ENCODE measurements around the gene EFNA1.
"Not testable (repeated sequence)": the region's sequence is repeated elsewhere in the genome, so short reads cannot be mapped to it uniquely, and the experiment has no call there.

EFNA1 gene

GRCh38 chr1:155155996-155156643 is 28.4 kb downstream of the EFNA1 start:
- H3K4me3 Mint-ChIP-seq, H3K27ac Mint-ChIP-seq, H3K9me3 Mint-ChIP-seq, H3K4me1 Mint-ChIP-seq, DNase-seq, ATAC-seq: not testable (repeated sequence)
- H3K27me3 Mint-ChIP-seq, result peaks cover 10% of the 10 kb centered on the region

- ATAC-seq (no peak), DNase-seq (no peak)
- Mint-ChIP-seq H3K9me3 (no peaks in the 10 kb centered on the region), H3K27me3 (peaks cover 9% of the 10 kb centered on the region), H3K27ac (peak overlapping the region in 1 of 2 donors; percentile 61), H3K4me1 (no peaks in the 10 kb centered on the region), H3K4me3 (no peak overlapping the region)
Measured at GRCh38 chr1:155158991-155159390, 31.3 kb downstream of the EFNA1 start.

DNA sequence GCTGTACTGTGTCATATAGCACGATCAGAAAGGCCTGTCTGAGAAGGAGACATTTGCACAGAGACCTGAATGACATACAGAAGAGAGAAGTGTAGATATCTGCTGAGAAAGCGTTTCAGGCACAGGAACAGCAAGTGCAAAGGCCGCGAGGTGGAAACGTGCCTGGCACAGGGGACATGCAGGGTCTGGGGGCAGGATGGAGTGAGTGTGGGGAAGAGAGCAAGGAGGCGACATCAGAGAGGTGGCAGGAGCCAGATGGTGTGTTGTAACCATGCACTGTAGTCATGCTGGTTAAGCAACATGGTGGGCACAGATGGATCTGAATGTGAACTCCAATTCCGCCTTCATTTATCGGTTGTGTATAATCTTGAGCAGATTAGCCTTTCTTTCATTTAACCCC is 32.5 kb downstream of the EFNA1 start:
- DNase-seq (no peak), ATAC-seq (no peak)
- H3K4me1 Mint-ChIP-seq, result no peaks in the 10 kb centered on the region
- H3K27ac Mint-ChIP-seq, result no peak overlapping the region
- H3K27me3 Mint-ChIP-seq, result peaks cover 5% of the 10 kb centered on the region
- no peak overlapping the region for H3K4me3 Mint-ChIP-seq
- H3K9me3 Mint-ChIP-seq, result no peaks in the 10 kb centered on the region

DNA sequence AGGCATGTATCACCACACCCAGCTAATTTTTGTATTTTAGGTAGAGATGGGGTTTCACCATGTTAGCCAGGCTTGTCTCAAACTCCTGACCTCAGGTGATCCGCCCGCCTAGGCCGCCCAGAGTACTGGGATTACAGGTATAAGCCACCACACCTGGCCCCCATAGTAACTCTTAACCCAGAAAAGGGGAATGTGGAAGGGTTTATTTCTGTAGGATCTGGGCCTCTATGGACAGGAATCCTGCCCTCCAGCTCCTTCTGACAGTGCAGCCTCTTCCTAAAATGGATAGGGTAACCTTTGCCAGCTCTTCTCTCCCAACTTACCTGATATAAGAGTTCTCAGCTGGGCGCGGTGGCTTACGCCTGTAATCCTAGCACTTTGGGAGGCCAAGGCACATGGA is 35.0 kb downstream of the EFNA1 start:
- not testable (repeated sequence) for H3K4me3 Mint-ChIP-seq, H3K27ac Mint-ChIP-seq, DNase-seq, H3K9me3 Mint-ChIP-seq, H3K27me3 Mint-ChIP-seq, ATAC-seq
- H3K4me1 Mint-ChIP-seq, result peaks cover 11% of the 10 kb centered on the region

GRCh38 chr1:155163785-155164184 is 36.1 kb downstream of the EFNA1 start:
- H3K4me1 Mint-ChIP-seq, result peaks cover 17% of the 10 kb centered on the region
- not testable (repeated sequence) for H3K27me3 Mint-ChIP-seq, H3K27ac Mint-ChIP-seq, H3K9me3 Mint-ChIP-seq, H3K4me3 Mint-ChIP-seq, ATAC-seq, DNase-seq

DNA sequence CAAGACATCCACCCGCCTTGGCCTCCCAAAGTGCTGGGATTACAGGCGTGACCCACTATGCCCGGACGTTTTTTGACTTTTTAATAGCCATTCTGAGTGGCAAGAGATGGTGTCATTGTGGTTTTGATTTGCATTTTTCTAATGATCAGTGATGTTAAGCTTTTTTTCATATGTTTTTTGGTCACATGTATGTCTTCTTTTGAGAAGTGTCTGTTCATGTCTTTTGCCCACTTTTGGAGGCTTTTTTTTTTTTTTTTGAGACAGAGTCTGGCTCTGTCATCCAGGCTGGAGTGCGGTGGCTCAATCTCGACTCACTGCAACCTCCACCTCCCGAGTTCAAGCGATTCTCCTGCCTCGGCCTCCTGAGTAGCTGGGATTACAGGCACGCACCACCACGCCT is 36.9 kb downstream of the EFNA1 start:
- H3K27ac Mint-ChIP-seq, H3K27me3 Mint-ChIP-seq, DNase-seq: not testable (repeated sequence)

GRCh38 chr1:155166051-155166470 is 38.4 kb downstream of the EFNA1 start:
- Mint-ChIP-seq H3K27ac (no peak overlapping the region), H3K4me3 (no peak overlapping the region), H3K4me1 (peaks cover 18% of the 10 kb centered on the region), H3K27me3 (peaks cover 7% of the 10 kb centered on the region), H3K9me3 (no peaks in the 10 kb centered on the region)
- ATAC-seq, result no peak
- no peak for DNase-seq

More for the DNA sequence above, 36.9 kb downstream of the EFNA1 start:
- not testable (repeated sequence) for H3K9me3 Mint-ChIP-seq, ATAC-seq, H3K4me3 Mint-ChIP-seq
- H3K4me1 Mint-ChIP-seq, result peaks cover 17% of the 10 kb centered on the region

- Mint-ChIP-seq H3K4me1 (peaks cover 24% of the 10 kb centered on the region), H3K27me3 (peaks cover 7% of the 10 kb centered on the region), H3K27ac (peak overlapping the region; percentile 46 to 88), H3K9me3 (no peaks in the 10 kb centered on the region), H3K4me3 (peak overlapping the region; percentile 74 to 85)
- DNase-seq, result no peak
- ATAC-seq, result peak; percentile 24
Measured at GRCh38 chr1:155166471-155167165, 38.9 kb downstream of the EFNA1 start.

GRCh38 chr1:155167166-155168104 is 39.8 kb downstream of the EFNA1 start:
- peaks cover 7% of the 10 kb centered on the region for H3K27me3 Mint-ChIP-seq
- no peaks in the 10 kb centered on the region for H3K9me3 Mint-ChIP-seq
- H3K27ac Mint-ChIP-seq, result peak overlapping the region; percentile 22 to 82
- ATAC-seq (peak; percentile 86), DNase-seq (peak; percentile 85 to 87)
- peak overlapping the region; percentile 74 to 85 for H3K4me3 Mint-ChIP-seq
- H3K4me1 Mint-ChIP-seq, result peaks cover 31% of the 10 kb centered on the region

GRCh38 chr1:155168105-155168445 is 40.4 kb downstream of the EFNA1 start:
- not testable (repeated sequence) for H3K9me3 Mint-ChIP-seq, ATAC-seq, DNase-seq, H3K27me3 Mint-ChIP-seq
- peak overlapping the region in 1 of 2 donors; percentile 30 for H3K27ac Mint-ChIP-seq
- peak overlapping the region in 1 of 2 donors; percentile 85 for H3K4me3 Mint-ChIP-seq
- H3K4me1 Mint-ChIP-seq, result peaks cover 32% of the 10 kb centered on the region

GRCh38 chr1:155168456-155169210 is 41.0 kb downstream of the EFNA1 start:
- ATAC-seq (no peak), DNase-seq (no peak)
- Mint-ChIP-seq H3K4me1 (peaks cover 38% of the 10 kb centered on the region), H3K27me3 (peaks cover 7% of the 10 kb centered on the region), H3K9me3 (no peaks in the 10 kb centered on the region), H3K4me3 (no peak overlapping the region), H3K27ac (no peak overlapping the region)

GRCh38 chr1:155169541-155169940 is 41.9 kb downstream of the EFNA1 start:
- Mint-ChIP-seq H3K9me3 (no peaks in the 10 kb centered on the region), H3K27ac (peak overlapping the region in 1 of 2 donors; percentile 50), H3K4me3 (no peak overlapping the region), H3K4me1 (peaks cover 47% of the 10 kb centered on the region), H3K27me3 (peaks cover 7% of the 10 kb centered on the region)
- DNase-seq, result no peak
- no peak for ATAC-seq

DNA sequence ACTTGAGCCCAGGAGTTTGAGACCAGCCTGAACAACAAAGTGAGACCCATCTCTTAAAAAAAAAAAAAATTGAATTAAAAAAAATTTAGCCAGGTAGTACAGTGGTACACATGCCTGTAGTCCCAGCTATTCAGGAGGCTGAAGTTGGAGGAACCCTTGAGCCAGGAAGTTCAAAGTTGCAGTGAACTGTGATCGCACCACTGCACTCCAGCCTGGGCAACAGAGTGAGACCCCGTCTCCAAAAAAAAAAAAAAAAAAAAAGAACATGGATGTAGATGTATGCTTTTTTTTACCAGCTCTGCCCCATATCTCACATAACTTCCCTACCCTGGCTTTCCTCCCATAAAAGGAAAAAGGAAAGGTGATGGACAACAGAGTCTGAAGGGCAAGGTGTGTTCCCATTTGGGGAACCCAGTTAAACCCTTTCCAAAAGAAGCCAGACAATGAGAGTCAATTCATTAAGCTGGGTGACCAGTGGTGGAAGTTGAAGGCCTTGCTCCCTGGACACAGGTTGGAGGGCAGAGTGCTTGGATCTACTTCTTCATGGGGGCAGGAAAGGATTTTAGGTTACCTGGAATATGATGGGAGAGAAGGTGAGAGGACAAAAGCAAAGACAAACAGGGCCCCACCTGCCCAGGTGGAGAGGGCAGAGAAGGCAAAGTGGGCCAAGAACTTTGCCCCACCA is 42.6 kb downstream of the EFNA1 start:
- H3K27ac Mint-ChIP-seq, result no peak overlapping the region
- ATAC-seq (no peak), DNase-seq (no peak)
- H3K4me1 Mint-ChIP-seq, result peaks cover 54% of the 10 kb centered on the region
- H3K27me3 Mint-ChIP-seq, result peaks cover 7% of the 10 kb centered on the region
- H3K9me3 Mint-ChIP-seq, result no peaks in the 10 kb centered on the region
- no peak overlapping the region for H3K4me3 Mint-ChIP-seq

DNA sequence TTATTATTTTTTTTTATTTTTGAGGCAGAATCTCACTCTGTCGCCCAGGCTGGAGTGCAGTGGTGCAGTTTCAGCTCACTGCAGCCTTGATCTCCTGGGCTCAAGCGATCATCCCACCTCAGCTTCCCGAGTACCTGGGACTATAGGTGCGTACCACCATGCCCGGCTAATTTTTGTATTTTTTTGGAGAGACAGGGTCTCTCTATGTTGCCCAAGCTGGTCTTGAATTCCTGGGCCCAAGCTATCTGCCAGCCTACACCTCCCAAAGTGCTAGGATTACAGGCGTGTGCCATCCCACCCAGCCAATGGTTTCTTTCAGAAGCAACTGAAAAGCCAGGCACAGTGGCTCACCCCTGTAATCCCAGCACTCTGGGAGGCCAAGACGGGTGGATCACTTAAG is 43.1 kb downstream of the EFNA1 start:
- H3K9me3 Mint-ChIP-seq, result no peaks in the 10 kb centered on the region
- H3K27ac Mint-ChIP-seq, result no peak overlapping the region
- ATAC-seq (no peak), DNase-seq (no peak)
- peaks cover 7% of the 10 kb centered on the region for H3K27me3 Mint-ChIP-seq
- H3K4me1 Mint-ChIP-seq, result peaks cover 60% of the 10 kb centered on the region
- H3K4me3 Mint-ChIP-seq, result peak overlapping the region in 1 of 2 donors; percentile 29
